H9 (cell line): ENCODE results near the gene CNGB1. TPM values are rescaled to one million over a fixed set of nuclear protein-coding genes. Genes with fewer than 3 reads are reported as not detected.

Experiments used
- DNase-seq: peaks from one replicate; pipeline ENCODE4 v3.0.0-alpha.2; 2017
- H2AFZ ChIP-seq: one replicate; pipeline ENCODE4 v1.6.1; 2013; ENCODE audit warnings: mild to moderate bottlenecking, low read length, control low read depth, moderate library complexity
- H2AK5ac ChIP-seq: 2 replicates; pipeline ENCODE4 v1.6.1; 2013; ENCODE audit warnings: low read length, control low read depth, mixed read lengths; ENCODE audit not compliant: insufficient read length
- H2BK120ac ChIP-seq: one replicate; pipeline ENCODE4 v1.6.1; 2013; ENCODE audit warnings: low read depth, mild to moderate bottlenecking, low read length, control low read depth, inconsistent platforms; ENCODE audit not compliant: poor library complexity, severe bottlenecking
- H2BK12ac ChIP-seq: 2 replicates; pipeline ENCODE4 v1.6.1; 2013; ENCODE audit warnings: low read length, control low read depth, mixed read lengths, low read depth; ENCODE audit not compliant: insufficient read length
- H2BK15ac ChIP-seq: 2 replicates; pipeline ENCODE4 v1.6.1; 2013; ENCODE audit warnings: low read depth, low read length, control low read depth
- H2BK20ac ChIP-seq: one replicate; pipeline ENCODE4 v1.6.1; 2013; ENCODE audit warnings: low read depth, mild to moderate bottlenecking, low read length, control low read depth, inconsistent platforms; ENCODE audit not compliant: poor library complexity, severe bottlenecking
- H2BK5ac ChIP-seq: 2 replicates; pipeline ENCODE4 v1.6.1; 2013; ENCODE audit warnings: low read length, control low read depth, mixed read lengths; ENCODE audit not compliant: insufficient read length
- H3K14ac ChIP-seq: 2 replicates; pipeline ENCODE4 v1.6.1; 2013; ENCODE audit warnings: low read length, control low read depth; ENCODE audit not compliant: insufficient read depth
- H3K18ac ChIP-seq: 2 replicates; pipeline ENCODE4 v1.6.1; 2013; ENCODE audit warnings: low read depth, mild to moderate bottlenecking, mixed read lengths, low read length, control low read depth; ENCODE audit not compliant: insufficient read length
- H3K23ac ChIP-seq: 2 replicates; pipeline ENCODE4 v1.6.1; 2013; ENCODE audit warnings: low read length, control low read depth, mixed read lengths, low read depth; ENCODE audit not compliant: insufficient read length
- H3K23me2 ChIP-seq: 2 replicates; pipeline ENCODE4 v1.6.1; 2013; ENCODE audit warnings: low read depth, mild to moderate bottlenecking, mixed read lengths, low read length, control low read depth; ENCODE audit not compliant: insufficient read length, poor library complexity, severe bottlenecking
- H3K27ac ChIP-seq: 2 replicates; pipeline ENCODE4 v1.5.1; 2013; ENCODE audit warnings: low read length, control low read depth, mixed read lengths, low read depth; ENCODE audit not compliant: insufficient read length
- H3K27me3 ChIP-seq: 2 replicates; pipeline ENCODE4 v1.6.1; 2013; ENCODE audit warnings: low read length, control low read depth, inconsistent platforms; ENCODE audit not compliant: insufficient read depth
- H3K4ac ChIP-seq: 2 replicates; pipeline ENCODE4 v1.6.1; 2013; ENCODE audit warnings: low read depth, mild to moderate bottlenecking, control low read depth, inconsistent platforms, low read length, moderate library complexity
- H3K4me1 ChIP-seq: 2 replicates; pipeline ENCODE4 v1.6.1; 2013; ENCODE audit warnings: low read length, control low read depth, inconsistent platforms; ENCODE audit not compliant: insufficient read depth
- H3K4me2 ChIP-seq: 2 replicates; pipeline ENCODE4 v1.6.1; 2013; ENCODE audit warnings: low read length, control low read depth, mixed read lengths; ENCODE audit not compliant: insufficient read length, insufficient read depth
- H3K56ac ChIP-seq: 2 replicates; pipeline ENCODE4 v1.6.1; 2013; ENCODE audit warnings: low read depth, mild to moderate bottlenecking, mixed read lengths, low read length, control low read depth; ENCODE audit not compliant: insufficient read length
- H3K79me1 ChIP-seq: 2 replicates; pipeline ENCODE4 v1.6.1; 2013; ENCODE audit warnings: low read depth, mild to moderate bottlenecking, moderate library complexity, low read length, control low read depth, inconsistent platforms; ENCODE audit not compliant: insufficient read depth, poor library complexity, severe bottlenecking
- H3K79me2 ChIP-seq: 2 replicates; pipeline ENCODE4 v1.6.1; 2013; ENCODE audit warnings: low read length, control low read depth, inconsistent platforms; ENCODE audit not compliant: insufficient read depth
- H3K9ac ChIP-seq: 2 replicates; pipeline ENCODE4 v1.6.1; 2013; ENCODE audit warnings: low read length, control low read depth, mixed read lengths; ENCODE audit not compliant: insufficient read length; ENCODE audit errors: extremely low read depth
- H3K9me3 ChIP-seq: one replicate; pipeline ENCODE4 v1.6.1; 2013; ENCODE audit warnings: low read depth, low read length, inconsistent platforms; ENCODE audit not compliant: control insufficient read depth
- H3T11ph ChIP-seq: one replicate; pipeline ENCODE4 v1.6.1; 2013; ENCODE audit warnings: mild to moderate bottlenecking, low read length, control low read depth, inconsistent platforms
- H4K20me1 ChIP-seq: one replicate; pipeline ENCODE4 v1.6.1; 2013; ENCODE audit not compliant: control insufficient read depth, insufficient read length, insufficient read depth
- H4K5ac ChIP-seq: 2 replicates; pipeline ENCODE4 v1.6.1; 2013; ENCODE audit warnings: low read depth, mild to moderate bottlenecking, mixed read lengths, low read length, control low read depth; ENCODE audit not compliant: insufficient read length
- H4K8ac ChIP-seq: replicated peaks from 2 replicates; pipeline ENCODE4 v1.6.1; 2013; ENCODE audit warnings: low read length, control low read depth, mixed read lengths, low read depth; ENCODE audit not compliant: insufficient read length
- H4K91ac ChIP-seq: 2 replicates; pipeline ENCODE4 v1.6.1; 2013; ENCODE audit warnings: low read depth, mild to moderate bottlenecking, moderate library complexity, mixed read lengths, low read length, control low read depth; ENCODE audit not compliant: insufficient read length
- H3K27ac Mint-ChIP-seq, 3 experiments: 2 replicates in 2 of 3; 3 replicates in 1 of 3; pipeline ENCODE4 v1.8.0; 2020 to 2021; ENCODE audit warnings: mixed read lengths in 3 of 3, mild to moderate bottlenecking in 1 of 3, moderate library complexity in 1 of 3
- H3K27me3 Mint-ChIP-seq: 2 replicates; pipeline ENCODE4 v1.8.0; 2021; ENCODE audit warnings: low read depth, mild to moderate bottlenecking, moderate library complexity, mixed read lengths
- H3K36me3 Mint-ChIP-seq, 3 experiments: 2 replicates in 2 of 3; 3 replicates in 1 of 3; pipeline ENCODE4 v1.8.0; 2020 to 2021; ENCODE audit warnings: low read depth in 3 of 3, mixed read lengths in 3 of 3; ENCODE audit not compliant: insufficient read depth in 1 of 3
- H3K4me1 Mint-ChIP-seq, 2 experiments: 2 replicates each; pipeline ENCODE4 v1.8.0; 2020; ENCODE audit warnings: mixed read lengths in 2 of 2
- H3K4me3 Mint-ChIP-seq, 2 experiments: 2 replicates in 1 of 2; 3 replicates in 1 of 2; pipeline ENCODE4 v1.8.0; 2020 to 2021; ENCODE audit warnings: mild to moderate bottlenecking in 2 of 2, mixed read lengths in 2 of 2, moderate library complexity in 1 of 2
- H3K9me3 Mint-ChIP-seq, 2 experiments: 2 replicates in 1 of 2; 3 replicates in 1 of 2; pipeline ENCODE4 v1.8.0; 2020; ENCODE audit warnings: mild to moderate bottlenecking in 2 of 2, mixed read lengths in 2 of 2, moderate library complexity in 1 of 2
- WGBS: extraction: QIAGEN DNeasy Blood & Tissue Kit; methylation state at CpG from one replicate; pipeline ENCODE4 v1.1.7; 2013; ENCODE audit warnings: missing lambda C conversion rate, low lambda C conversion rate, mixed read lengths; ENCODE audit not compliant: insufficient read length; ENCODE audit errors: extremely low coverage; 5-methylcytosine and 5-hydroxymethylcytosine counted together
- total RNA-seq: library from RNA; stranded (reverse); gene quantifications from 2 replicates; pipeline ENCODE4 v1.2.1, GENCODE V29; 2021
- TF ChIP-seq, protein P1 (sequence below): fragments of 200-600 bp; sonication (generic); conservative IDR thresholded peaks from 3 replicates; pipeline ENCODE4 v1.8.0; 2021; ENCODE audit warnings: antibody characterized with exemption, mild to moderate bottlenecking

CNGB1 gene
- total RNA-seq, 1 experiment from 2014 or later: not detected

DNA sequence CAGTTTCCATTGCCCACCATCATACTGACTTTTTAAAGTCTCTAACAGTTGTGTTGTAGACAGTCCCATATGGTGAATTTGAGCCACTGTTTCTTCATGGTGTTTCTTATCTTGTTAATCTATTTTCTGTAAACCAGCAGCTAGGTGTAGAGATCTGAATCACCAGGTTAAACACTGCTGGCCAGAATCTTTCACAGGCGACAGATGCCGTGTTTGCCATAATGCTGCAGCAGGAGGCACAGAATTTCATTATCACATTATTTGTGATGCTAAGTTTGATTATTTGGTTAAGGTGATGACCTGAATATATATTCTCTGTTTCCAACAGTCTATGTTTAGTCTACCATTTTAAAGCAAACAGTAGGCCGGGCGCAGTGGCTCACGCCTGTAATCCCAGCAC lies 11.5 kb upstream of the CNGB1 start:
- Histone ChIP-seq H3K27me3 (peaks cover 11% of the 10 kb centered on the region; the same call in 1 of the 2 replicates), H3K27ac (no peak overlapping the region), H3K9me3 (no peaks in the 10 kb centered on the region), H4K8ac (no peak overlapping the region), H3K18ac (no peak overlapping the region), H3K4me2 (no peak overlapping the region), H4K5ac (no peak overlapping the region), H3K79me2 (no peaks in the 10 kb centered on the region), H2BK12ac (no peak overlapping the region), H2BK20ac (no peak overlapping the region), H3K79me1 (no peaks in the 10 kb centered on the region), H3K23ac (no peak overlapping the region), H3K23me2 (peaks cover 16% of the 10 kb centered on the region), H2AFZ (no peak overlapping the region), H3K4ac (no peak overlapping the region), H2AK5ac (no peak overlapping the region), H2BK15ac (no peak overlapping the region), H3K14ac (no peak overlapping the region), H2BK120ac (no peak overlapping the region), H3K56ac (no peak overlapping the region), H3K4me1 (no peaks in the 10 kb centered on the region), H4K20me1 (no peaks in the 10 kb centered on the region), H4K91ac (no peak overlapping the region), H3T11ph (no peak overlapping the region), H2BK5ac (no peak overlapping the region), H3K9ac (no peak overlapping the region)
- no peak for DNase-seq
- H3K27me3 Mint-ChIP-seq: peaks cover 40% of the 10 kb centered on the region
- H3K4me3 Mint-ChIP-seq: no peak overlapping the region
- no CpG with 5 or more reads among the region's 5 CpGs for WGBS
- no peaks in the 10 kb centered on the region for H3K9me3 Mint-ChIP-seq
- H3K36me3 Mint-ChIP-seq: no peaks in the 10 kb centered on the region; a peak in 1 of 7 replicates
- TF ChIP-seq, protein P1, sequence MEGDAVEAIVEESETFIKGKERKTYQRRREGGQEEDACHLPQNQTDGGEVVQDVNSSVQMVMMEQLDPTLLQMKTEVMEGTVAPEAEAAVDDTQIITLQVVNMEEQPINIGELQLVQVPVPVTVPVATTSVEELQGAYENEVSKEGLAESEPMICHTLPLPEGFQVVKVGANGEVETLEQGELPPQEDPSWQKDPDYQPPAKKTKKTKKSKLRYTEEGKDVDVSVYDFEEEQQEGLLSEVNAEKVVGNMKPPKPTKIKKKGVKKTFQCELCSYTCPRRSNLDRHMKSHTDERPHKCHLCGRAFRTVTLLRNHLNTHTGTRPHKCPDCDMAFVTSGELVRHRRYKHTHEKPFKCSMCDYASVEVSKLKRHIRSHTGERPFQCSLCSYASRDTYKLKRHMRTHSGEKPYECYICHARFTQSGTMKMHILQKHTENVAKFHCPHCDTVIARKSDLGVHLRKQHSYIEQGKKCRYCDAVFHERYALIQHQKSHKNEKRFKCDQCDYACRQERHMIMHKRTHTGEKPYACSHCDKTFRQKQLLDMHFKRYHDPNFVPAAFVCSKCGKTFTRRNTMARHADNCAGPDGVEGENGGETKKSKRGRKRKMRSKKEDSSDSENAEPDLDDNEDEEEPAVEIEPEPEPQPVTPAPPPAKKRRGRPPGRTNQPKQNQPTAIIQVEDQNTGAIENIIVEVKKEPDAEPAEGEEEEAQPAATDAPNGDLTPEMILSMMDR: no peak
- no peak overlapping the region for H3K27ac Mint-ChIP-seq
- peaks cover 3 to 9% of the 10 kb centered on the region in 2 experiments; a peak in 3 of 4 replicates for H3K4me1 Mint-ChIP-seq
